Measurements from ENCODE around the gene MLC1.

Gene MLC1

DNA sequence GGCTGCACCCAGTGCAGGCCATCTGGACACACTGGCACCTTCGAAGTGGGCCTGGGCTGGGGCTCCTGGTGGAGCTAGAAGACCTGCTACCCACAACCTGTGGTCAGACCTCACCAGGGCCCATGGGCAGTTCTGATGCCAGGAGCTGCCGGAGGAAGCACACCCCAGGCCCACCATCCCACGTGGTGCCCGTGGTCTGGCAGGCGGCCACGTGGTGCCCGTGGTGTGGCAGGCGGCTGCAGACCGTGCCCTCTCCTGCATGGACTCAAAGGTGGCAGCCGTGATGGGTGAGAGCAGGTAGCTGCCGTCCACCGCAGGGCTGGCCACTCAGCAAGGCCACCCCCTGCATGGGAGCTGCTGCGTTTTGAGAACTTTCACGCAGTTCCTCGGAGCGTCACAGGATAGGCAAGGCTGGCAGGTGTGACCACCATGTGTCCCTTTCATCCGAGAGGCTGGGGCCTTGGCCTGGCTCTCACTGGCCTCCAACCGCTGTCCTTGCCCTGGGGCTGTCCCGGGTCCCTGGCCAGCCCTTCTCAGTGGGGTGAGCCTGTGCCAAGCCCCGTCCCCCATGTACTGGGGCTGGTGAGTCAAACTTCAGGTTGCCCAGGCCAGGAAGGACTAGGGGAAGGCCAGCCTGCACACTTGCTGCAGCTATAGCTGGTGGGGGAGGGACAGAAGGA lies 68.8 kb downstream of the MLC1 start:
- ATAC-seq: no peak

DNA sequence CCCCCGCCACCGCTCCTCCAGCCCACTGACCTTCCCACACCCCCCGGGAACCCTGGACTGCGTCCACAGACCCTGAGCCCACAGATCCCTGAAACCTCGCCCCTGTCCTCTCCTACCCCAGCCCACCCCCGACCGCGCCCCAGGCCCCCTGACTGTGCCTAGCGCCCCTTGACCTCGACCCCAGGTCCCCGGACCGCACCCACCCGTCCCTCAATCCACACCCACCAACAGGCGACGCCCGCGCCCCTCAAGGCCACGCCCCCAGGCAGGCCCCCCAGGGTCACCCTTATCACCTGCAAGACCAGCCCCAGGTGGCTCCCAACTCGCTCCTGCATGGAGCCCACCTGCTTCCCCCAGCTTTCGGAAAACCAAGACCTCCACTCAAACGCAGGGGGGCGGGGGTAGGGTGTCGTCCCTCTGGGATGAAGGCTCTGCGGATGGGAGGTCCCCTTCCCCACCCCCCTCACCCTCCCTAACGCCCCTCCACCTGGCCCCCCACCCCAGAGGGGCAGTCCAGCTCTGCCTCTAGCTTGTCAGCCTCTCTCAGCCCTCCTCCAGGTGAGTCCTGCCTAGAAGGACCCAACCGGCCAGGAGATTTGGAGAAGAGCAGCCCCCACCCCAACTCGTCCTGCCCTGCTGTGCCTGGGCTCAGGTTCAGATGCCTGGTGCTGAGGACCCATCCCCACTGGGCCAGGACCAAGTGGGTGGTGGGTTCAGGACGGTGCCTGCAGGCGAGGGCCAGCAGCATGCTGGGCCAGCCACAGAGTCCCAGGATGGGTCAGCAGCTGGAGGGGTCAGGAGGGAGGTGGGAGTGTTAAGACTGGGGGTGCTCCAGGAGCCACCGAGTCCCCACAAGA lies 69.5 kb downstream of the MLC1 start:
- no peak for ATAC-seq
- TF ChIP-seq ARNTL (CRISPR knock-in tag; IDR thresholded peaks at IDR 0.05; ENCODE audit: borderline replicate concordance, low read depth) (no peak), GLIS3 (CRISPR knock-in tag; IDR thresholded peaks at IDR 0.05) (no peak), ZNF70 (CRISPR knock-in tag; IDR thresholded peaks at IDR 0.05) (no peak), TOX (CRISPR knock-in tag; IDR thresholded peaks at IDR 0.05; ENCODE audit: borderline replicate concordance) (no peak)
- TF ChIP-seq, protein P1, sequence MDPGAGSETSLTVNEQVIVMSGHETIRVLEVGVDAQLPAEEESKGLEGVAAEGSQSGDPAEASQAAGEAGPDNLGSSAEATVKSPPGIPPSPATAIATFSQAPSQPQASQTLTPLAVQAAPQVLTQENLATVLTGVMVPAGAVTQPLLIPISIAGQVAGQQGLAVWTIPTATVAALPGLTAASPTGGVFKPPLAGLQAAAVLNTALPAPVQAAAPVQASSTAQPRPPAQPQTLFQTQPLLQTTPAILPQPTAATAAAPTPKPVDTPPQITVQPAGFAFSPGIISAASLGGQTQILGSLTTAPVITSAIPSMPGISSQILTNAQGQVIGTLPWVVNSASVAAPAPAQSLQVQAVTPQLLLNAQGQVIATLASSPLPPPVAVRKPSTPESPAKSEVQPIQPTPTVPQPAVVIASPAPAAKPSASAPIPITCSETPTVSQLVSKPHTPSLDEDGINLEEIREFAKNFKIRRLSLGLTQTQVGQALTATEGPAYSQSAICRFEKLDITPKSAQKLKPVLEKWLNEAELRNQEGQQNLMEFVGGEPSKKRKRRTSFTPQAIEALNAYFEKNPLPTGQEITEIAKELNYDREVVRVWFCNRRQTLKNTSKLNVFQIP (CRISPR knock-in tag; IDR thresholded peaks at IDR 0.05; ENCODE audit: borderline replicate concordance, low read depth): no peak

More for the DNA sequence above, 68.8 kb downstream of the MLC1 start:
- TF ChIP-seq PPARA (CRISPR knock-in tag; IDR thresholded peaks at IDR 0.05; ENCODE audit: borderline replicate concordance) (no peak), ZFP30 (CRISPR knock-in tag; IDR thresholded peaks at IDR 0.05) (no peak), RARB (CRISPR knock-in tag; IDR thresholded peaks at IDR 0.05) (no peak), CSDC2 (CRISPR knock-in tag; IDR thresholded peaks at IDR 0.05) (no peak), SNAI2 (CRISPR knock-in tag; IDR thresholded peaks at IDR 0.05) (no peak), BACH2 (CRISPR knock-in tag; IDR thresholded peaks at IDR 0.05; ENCODE audit: borderline replicate concordance) (no peak), OSR1 (CRISPR knock-in tag; IDR thresholded peaks at IDR 0.05) (no peak), GLIS3 (CRISPR knock-in tag; IDR thresholded peaks at IDR 0.05) (no peak), ZC3H10 (CRISPR knock-in tag; IDR thresholded peaks at IDR 0.05) (no peak), ISL1 (CRISPR knock-in tag; IDR thresholded peaks at IDR 0.05) (no peak), ZNF565 (CRISPR knock-in tag; conservative IDR thresholded peaks at IDR 0.05; ENCODE audit: low read depth) (no peak), ZNF8 (CRISPR knock-in tag; IDR thresholded peaks at IDR 0.05) (no peak), TOX (CRISPR knock-in tag; IDR thresholded peaks at IDR 0.05; ENCODE audit: borderline replicate concordance) (no peak)
- TF ChIP-seq, protein P1 (CRISPR knock-in tag; IDR thresholded peaks at IDR 0.05; ENCODE audit: borderline replicate concordance, low read depth): no peak
- TF ChIP-seq, protein P2, sequence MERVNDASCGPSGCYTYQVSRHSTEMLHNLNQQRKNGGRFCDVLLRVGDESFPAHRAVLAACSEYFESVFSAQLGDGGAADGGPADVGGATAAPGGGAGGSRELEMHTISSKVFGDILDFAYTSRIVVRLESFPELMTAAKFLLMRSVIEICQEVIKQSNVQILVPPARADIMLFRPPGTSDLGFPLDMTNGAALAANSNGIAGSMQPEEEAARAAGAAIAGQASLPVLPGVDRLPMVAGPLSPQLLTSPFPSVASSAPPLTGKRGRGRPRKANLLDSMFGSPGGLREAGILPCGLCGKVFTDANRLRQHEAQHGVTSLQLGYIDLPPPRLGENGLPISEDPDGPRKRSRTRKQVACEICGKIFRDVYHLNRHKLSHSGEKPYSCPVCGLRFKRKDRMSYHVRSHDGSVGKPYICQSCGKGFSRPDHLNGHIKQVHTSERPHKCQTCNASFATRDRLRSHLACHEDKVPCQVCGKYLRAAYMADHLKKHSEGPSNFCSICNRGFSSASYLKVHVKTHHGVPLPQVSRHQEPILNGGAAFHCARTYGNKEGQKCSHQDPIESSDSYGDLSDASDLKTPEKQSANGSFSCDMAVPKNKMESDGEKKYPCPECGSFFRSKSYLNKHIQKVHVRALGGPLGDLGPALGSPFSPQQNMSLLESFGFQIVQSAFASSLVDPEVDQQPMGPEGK (CRISPR knock-in tag; IDR thresholded peaks at IDR 0.05; ENCODE audit: borderline replicate concordance): no peak
- TF ChIP-seq, protein P3, sequence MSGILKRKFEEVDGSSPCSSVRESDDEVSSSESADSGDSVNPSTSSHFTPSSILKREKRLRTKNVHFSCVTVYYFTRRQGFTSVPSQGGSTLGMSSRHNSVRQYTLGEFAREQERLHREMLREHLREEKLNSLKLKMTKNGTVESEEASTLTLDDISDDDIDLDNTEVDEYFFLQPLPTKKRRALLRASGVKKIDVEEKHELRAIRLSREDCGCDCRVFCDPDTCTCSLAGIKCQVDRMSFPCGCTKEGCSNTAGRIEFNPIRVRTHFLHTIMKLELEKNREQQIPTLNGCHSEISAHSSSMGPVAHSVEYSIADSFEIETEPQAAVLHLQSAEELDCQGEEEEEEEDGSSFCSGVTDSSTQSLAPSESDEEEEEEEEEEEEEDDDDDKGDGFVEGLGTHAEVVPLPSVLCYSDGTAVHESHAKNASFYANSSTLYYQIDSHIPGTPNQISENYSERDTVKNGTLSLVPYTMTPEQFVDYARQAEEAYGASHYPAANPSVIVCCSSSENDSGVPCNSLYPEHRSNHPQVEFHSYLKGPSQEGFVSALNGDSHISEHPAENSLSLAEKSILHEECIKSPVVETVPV (CRISPR knock-in tag; IDR thresholded peaks at IDR 0.05): no peak

DNA sequence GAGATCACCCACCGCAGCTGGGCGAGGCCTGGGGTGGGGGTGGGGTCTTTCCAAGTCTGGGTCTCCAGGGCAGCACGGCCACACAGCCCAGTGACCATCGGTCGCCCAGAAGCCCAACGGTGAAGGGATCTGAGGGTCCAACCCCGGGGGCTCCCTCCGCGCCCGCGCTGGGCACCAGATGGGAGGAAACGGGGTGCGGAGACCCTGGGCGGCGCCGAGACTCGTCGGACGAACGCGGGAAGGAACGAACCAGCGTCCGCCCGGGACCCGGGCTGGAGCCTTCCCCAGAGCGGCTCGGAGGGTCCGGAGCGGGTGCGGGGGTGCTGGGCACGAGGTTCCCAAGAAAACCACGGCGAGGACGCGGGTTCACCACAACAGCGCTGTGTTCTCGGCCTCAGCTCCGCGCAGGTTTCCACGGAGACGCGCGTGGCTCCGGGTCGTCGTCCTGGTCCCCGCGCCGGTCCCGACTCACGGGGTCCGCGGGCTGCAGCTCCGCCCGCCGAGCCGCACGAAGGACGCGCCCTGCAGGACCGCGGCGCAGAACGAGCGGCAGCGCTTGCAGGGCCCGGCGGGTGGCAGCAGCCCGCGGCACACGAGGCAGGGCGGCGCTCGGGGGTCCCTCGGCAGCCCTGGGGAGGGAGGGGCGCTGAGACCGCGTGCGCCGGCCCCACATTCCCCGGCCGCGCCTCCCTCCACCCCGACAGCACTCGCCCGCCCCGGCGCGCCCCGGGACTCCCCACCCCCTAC lies 70.4 kb downstream of the MLC1 start:
- no peak for ATAC-seq
- no peak for TF ChIP-seq ZNF70 (CRISPR knock-in tag; IDR thresholded peaks at IDR 0.05)
- no peak for TF ChIP-seq PPARA (CRISPR knock-in tag; IDR thresholded peaks at IDR 0.05; ENCODE audit: borderline replicate concordance)
- TF ChIP-seq BACH2 (CRISPR knock-in tag; IDR thresholded peaks at IDR 0.05; ENCODE audit: borderline replicate concordance): no peak
- no peak for TF ChIP-seq SNAI2 (CRISPR knock-in tag; IDR thresholded peaks at IDR 0.05)
- TF ChIP-seq, protein P3 (CRISPR knock-in tag; IDR thresholded peaks at IDR 0.05): no peak
- TF ChIP-seq ISL1 (CRISPR knock-in tag; IDR thresholded peaks at IDR 0.05): no peak
- TF ChIP-seq, protein P2 (CRISPR knock-in tag; IDR thresholded peaks at IDR 0.05; ENCODE audit: borderline replicate concordance): no peak
- TF ChIP-seq ZNF8 (CRISPR knock-in tag; IDR thresholded peaks at IDR 0.05): no peak

Measured in SK-N-SH treated with all-trans-retinoic acid at 6 μM for 48 hours (cell line).